ENCODE measurements around the gene KRT81.
"Not testable (repeated sequence)": the region's sequence is repeated elsewhere in the genome, so short reads cannot be mapped to it uniquely, and the experiment has no call there.

Gene KRT81

GRCh38 chr12:52296572-52297215 lies 5.4 kb upstream of the KRT81 start:
- no peak for DNase-seq (ENCODE audit: low read depth)

GRCh38 chr12:52295663-52296062 lies 4.3 kb upstream of the KRT81 start:
- no peak for DNase-seq (ENCODE audit: low read depth)

GRCh38 chr12:52294803-52295202 lies 3.5 kb upstream of the KRT81 start:
- DNase-seq (ENCODE audit: low read depth): no peak

GRCh38 chr12:52293926-52294325 lies 2.6 kb upstream of the KRT81 start:
- DNase-seq (ENCODE audit: low read depth): no peak

- not testable (repeated sequence) for DNase-seq (ENCODE audit: low read depth)
These were observed 725 bp downstream of the KRT81 start for GRCh38 chr12:52290483-52291134.

GRCh38 chr12:52287816-52288805 lies 3.2 kb downstream of the KRT81 start:
- not testable (repeated sequence) for DNase-seq (ENCODE audit: low read depth)

GRCh38 chr12:52286857-52287785 lies 4.2 kb downstream of the KRT81 start:
- DNase-seq (ENCODE audit: low read depth): not testable (repeated sequence)

GRCh38 chr12:52285851-52286530 lies 5.3 kb downstream of the KRT81 start:
- DNase-seq (ENCODE audit: low read depth): no peak

- peak; percentile 93 for DNase-seq (ENCODE audit: low read depth)
These were observed 6.1 kb downstream of the KRT81 start for GRCh38 chr12:52285172-52285745.

GRCh38 chr12:52284562-52285171 lies 6.7 kb downstream of the KRT81 start:
- no peak for DNase-seq (ENCODE audit: low read depth)

GRCh38 chr12:52280796-52281560 lies 10.4 kb downstream of the KRT81 start:
- DNase-seq (ENCODE audit: low read depth): peak; percentile 95

GRCh38 chr12:52280319-52280795 lies 11.0 kb downstream of the KRT81 start:
- peak; percentile 90 for DNase-seq (ENCODE audit: low read depth)

- no peak for DNase-seq (ENCODE audit: low read depth)
These were observed 11.7 kb downstream of the KRT81 start for GRCh38 chr12:52279422-52280318.

- no peak for DNase-seq (ENCODE audit: low read depth)
These were observed 12.5 kb downstream of the KRT81 start for GRCh38 chr12:52278575-52279421.

GRCh38 chr12:52277486-52278245 lies 13.7 kb downstream of the KRT81 start:
- DNase-seq (ENCODE audit: low read depth): no peak

GRCh38 chr12:52275686-52276085 lies 15.6 kb downstream of the KRT81 start:
- no peak for DNase-seq (ENCODE audit: low read depth)
